H1 (cell line): ENCODE results near the gene TMEM120B. TPM values are rescaled to one million over a fixed set of nuclear protein-coding genes. Genes with fewer than 3 reads are reported as not detected.

ENCODE experiments used
- PHF8 ChIP-seq: fragments of 200-600 bp; sonication (generic); conservative IDR thresholded peaks from 2 replicates; pipeline ENCODE4 v1.7.1; 2012; ENCODE audit warnings: low read depth, mild to moderate bottlenecking, inconsistent platforms, low read length, moderate library complexity
- polyA plus RNA-seq, 7 experiments: library from polyadenylated mRNA; depleted of rRNA in 3 of 7; stranded (reverse) in 5 of 7; unstranded in 2 of 7; fragments of >200 nt in 5 of 7; fragments of 200-250 nt in 2 of 7; gene quantifications; 1 replicate in 5 of 7; 2 replicates in 1 of 7; 4 replicates in 1 of 7; pipeline versions ENCODE4 v1.2.1 to v1.2.3, GENCODE V29; 2011 to 2013; ENCODE audit warnings: missing spikeins in 2 of 7, mixed read lengths in 2 of 7
- total RNA-seq: library from RNA; stranded (reverse); fragmentation: NEBNext Ultra II Directional; extraction: Animal tissue kit (Norgen Biotek cat#: 25700); gene quantifications from 2 replicates; pipeline ENCODE4 v1.2.1, GENCODE V29; 2021

TMEM120B gene
- total and polyA plus RNA-seq, 2 of the 8 experiments (the other 6 are each of a cell fraction or from before 2014, with no cell fraction given) = 22.0 to 29.1 TPM

DNA sequence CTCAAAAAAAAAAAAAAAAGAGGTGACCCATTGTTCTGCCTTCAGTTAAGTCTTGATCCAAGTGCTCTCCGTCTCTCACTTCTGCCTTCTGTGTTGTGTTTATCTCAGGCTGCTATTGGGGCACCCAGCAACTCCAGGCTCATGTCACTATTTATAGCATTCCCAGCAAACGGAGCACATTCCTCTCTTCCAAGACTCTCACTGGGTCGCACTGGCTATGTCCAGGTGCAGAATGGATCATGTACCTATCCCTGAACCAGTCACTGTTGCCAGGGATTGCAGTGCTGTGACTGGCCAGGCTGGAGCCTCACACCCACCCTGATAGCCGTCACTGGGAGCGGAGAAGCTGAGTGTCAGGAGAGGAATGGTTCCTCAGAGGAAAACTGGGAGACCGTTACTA lies 49.7 kb downstream of the TMEM120B start (continued):
- TF ChIP-seq PHF8 = no peak
